Measurements from ENCODE around the gene XRN1.

XRN1 gene

GRCh38 chr3:142269767-142270166 lies 178.1 kb downstream of the XRN1 start:
- no peak for DNase-seq (ENCODE audit: low read depth in 2 of 2)

- no peak for DNase-seq (ENCODE audit: low read depth in 2 of 2)
Observed at GRCh38 chr3:142268426-142268825, 179.4 kb downstream of the XRN1 start.

- DNase-seq (ENCODE audit: low read depth in 2 of 2), result no peak
Observed at GRCh38 chr3:142267269-142267668, 180.6 kb downstream of the XRN1 start.

- DNase-seq (ENCODE audit: low read depth in 2 of 2), result no peak
Observed at GRCh38 chr3:142263112-142263511, 184.7 kb downstream of the XRN1 start.

- no peak for DNase-seq (ENCODE audit: low read depth in 2 of 2)
Observed at GRCh38 chr3:142259359-142259758, 188.5 kb downstream of the XRN1 start.

- DNase-seq (ENCODE audit: low read depth in 2 of 2), result no peak
Observed at GRCh38 chr3:142256712-142257333, 191.0 kb downstream of the XRN1 start.
